Neural cell (in vitro differentiated cells): ENCODE results near the gene COL13A1. TPM values are rescaled to one million over a fixed set of nuclear protein-coding genes. Genes with fewer than 3 reads are reported as not detected.

Source experiments
- H2AFZ ChIP-seq: fragments of 200-600, 300-800 bp; sonication (generic), shearing (Covaris generic); 2 replicates; pipeline ENCODE4 v1.6.0; 2014; ENCODE audit warnings: low read depth, mild to moderate bottlenecking, antibody characterized with exemption, low read length, moderate library complexity
- H3F3A ChIP-seq: fragments of 200-600 bp; shearing (Covaris generic); 2 replicates; pipeline ENCODE4 v1.6.1; 2016; ENCODE audit warnings: mild to moderate bottlenecking, moderate library complexity, mixed read lengths, antibody characterized with exemption, low read length; ENCODE audit not compliant: insufficient read depth, poor library complexity, severe bottlenecking
- H3K27ac ChIP-seq: fragments of 200-600, 300-800 bp; sonication (generic), shearing (Covaris generic); 2 replicates; pipeline ENCODE4 v1.5.1; 2014; ENCODE audit warnings: mild to moderate bottlenecking, low read length, moderate library complexity
- H3K27me3 ChIP-seq: fragments of 300-800, 200-600 bp; sonication (generic), shearing (Covaris generic); 2 replicates; pipeline ENCODE4 v1.6.0; 2014; ENCODE audit warnings: mild to moderate bottlenecking, low read depth, low read length, moderate library complexity; ENCODE audit not compliant: insufficient read depth
- H3K36me3 ChIP-seq: fragments of 300-800, 200-600 bp; sonication (generic), shearing (Covaris generic); 2 replicates; pipeline ENCODE4 v1.5.1; 2014; ENCODE audit warnings: mild to moderate bottlenecking, antibody characterized with exemption, low read length, moderate library complexity; ENCODE audit not compliant: insufficient read depth
- H3K4me2 ChIP-seq: fragments of 300-800, 200-600 bp; sonication (generic), shearing (Covaris generic); 2 replicates; pipeline ENCODE4 v1.6.0; 2014; ENCODE audit warnings: mild to moderate bottlenecking, low read length
- H3K4me3 ChIP-seq: fragments of 300-800, 200-600 bp; sonication (generic), shearing (Covaris generic); 2 replicates; pipeline ENCODE4 v1.5.1; 2014; ENCODE audit warnings: mild to moderate bottlenecking, low read length, moderate library complexity
- H3K79me2 ChIP-seq: fragments of 200-600 bp; shearing (Covaris generic); replicated peaks from 2 replicates; pipeline ENCODE4 v1.6.0; 2014; ENCODE audit warnings: mild to moderate bottlenecking, low read length, moderate library complexity; ENCODE audit not compliant: insufficient read depth
- H3K9ac ChIP-seq: fragments of 300-800, 200-600 bp; sonication (generic), shearing (Covaris generic); 2 replicates; pipeline ENCODE4 v1.6.1; 2016; ENCODE audit warnings: mild to moderate bottlenecking, low read length, mixed read lengths
- H3K9me2 ChIP-seq: fragments of 200-600 bp; shearing (Covaris generic); 2 replicates; pipeline ENCODE4 v1.6.1; 2016; ENCODE audit warnings: mild to moderate bottlenecking, low read length, mixed read lengths; ENCODE audit not compliant: insufficient read depth
- H3K9me3 ChIP-seq: fragments of 200-600, 300-800 bp; sonication (generic), shearing (Covaris generic); 2 replicates; pipeline ENCODE4 v1.6.1; 2016; ENCODE audit warnings: mild to moderate bottlenecking, mixed run types, low read length, moderate library complexity, mixed read lengths
- H4K20me1 ChIP-seq: fragments of 200-600 bp; shearing (Covaris generic); 2 replicates; pipeline ENCODE4 v1.6.1; 2016; ENCODE audit warnings: mild to moderate bottlenecking, mixed run types; ENCODE audit not compliant: insufficient read depth
- CTCF ChIP-seq: fragments of 450-650 bp; IDR thresholded peaks from 2 replicates; pipeline ENCODE4 v1.5.1; 2014; ENCODE audit warnings: antibody characterized with exemption, mild to moderate bottlenecking, moderate library complexity; ENCODE audit not compliant: poor library complexity, severe bottlenecking
- EP300 ChIP-seq: fragments of 450-650 bp; conservative IDR thresholded peaks from 2 replicates; pipeline ENCODE4 v1.6.1; 2014; ENCODE audit warnings: antibody characterized with exemption, mild to moderate bottlenecking, moderate library complexity; ENCODE audit not compliant: poor library complexity, severe bottlenecking
- EZH2 ChIP-seq: fragments of 200-600, 300-800 bp; shearing (Covaris generic), sonication (generic); IDR thresholded peaks from 2 replicates; pipeline ENCODE4 v1.6.1; 2014; ENCODE audit warnings: antibody characterized with exemption, low read length, borderline replicate concordance, mild to moderate bottlenecking; ENCODE audit not compliant: insufficient read depth, poor library complexity, severe bottlenecking
- MXI1 ChIP-seq: fragments of 450-650 bp; conservative IDR thresholded peaks from 2 replicates; pipeline ENCODE4 v1.6.1; 2014; ENCODE audit warnings: antibody characterized with exemption, mild to moderate bottlenecking; ENCODE audit not compliant: poor library complexity, severe bottlenecking
- POLR2AphosphoS5 ChIP-seq: IDR thresholded peaks from 2 replicates; pipeline ENCODE4 v1.6.1; 2012
- RAD21 ChIP-seq: fragments of 450-650 bp; conservative IDR thresholded peaks from 2 replicates; pipeline ENCODE4 v1.6.1; 2014; ENCODE audit warnings: antibody characterized with exemption, mild to moderate bottlenecking, moderate library complexity
- REST ChIP-seq: IDR thresholded peaks from 2 replicates; pipeline ENCODE4 v1.6.1; 2012; ENCODE audit warnings: borderline replicate concordance
- SMC3 ChIP-seq: fragments of 450-650 bp; conservative IDR thresholded peaks from 2 replicates; pipeline ENCODE4 v1.6.1; 2014; ENCODE audit warnings: antibody characterized with exemption, mild to moderate bottlenecking, moderate library complexity; ENCODE audit not compliant: poor library complexity
- TAF1 ChIP-seq: IDR thresholded peaks from 2 replicates; pipeline ENCODE4 v1.6.1; 2012; ENCODE audit warnings: low read depth
- polyA plus RNA-seq: library from polyadenylated mRNA; depleted of rRNA; stranded (reverse); fragments of >200 nt; gene quantifications from 2 replicates; pipeline ENCODE4 v1.2.3, GENCODE V29; 2014

Gene COL13A1
- polyA plus RNA-seq, 1 donor from 2014 or later = 4.7 TPM

- TF ChIP-seq REST (no peak), POLR2AphosphoS5 (no peak), SMC3 (no peak), MXI1 (no peak), EZH2 (no peak), TAF1 (no peak), CTCF (no peak), RAD21 (no peak), EP300 (no peak)
- Histone ChIP-seq H3K9ac (no peak overlapping the region), H3K27me3 (no peaks in the 10 kb centered on the region), H3K9me2 (no peaks in the 10 kb centered on the region), H3K4me2 (no peak overlapping the region), H2AFZ (no peak overlapping the region), H3K36me3 (no peaks in the 10 kb centered on the region), H3K27ac (no peak overlapping the region), H3K79me2 (no peaks in the 10 kb centered on the region), H3F3A (no peaks in the 10 kb centered on the region), H3K9me3 (no peaks in the 10 kb centered on the region), H4K20me1 (no peaks in the 10 kb centered on the region), H3K4me3 (no peak overlapping the region)
Observed at GRCh38 chr10:69870591-69870990, 68.9 kb downstream of the COL13A1 start.

GRCh38 chr10:69871074-69871473 lies 69.4 kb downstream of the COL13A1 start:
- no peaks in the 10 kb centered on the region for H3K9me3 ChIP-seq
- H3K79me2 ChIP-seq = no peaks in the 10 kb centered on the region
- H2AFZ ChIP-seq = no peak overlapping the region

More at GRCh38 chr10:69871074-69871473, 69.4 kb downstream of the COL13A1 start:
- TF ChIP-seq RAD21 (no peak), EZH2 (no peak), REST (no peak), TAF1 (no peak), CTCF (no peak), EP300 (no peak), POLR2AphosphoS5 (no peak), SMC3 (no peak), MXI1 (no peak)
- Histone ChIP-seq H4K20me1 (no peaks in the 10 kb centered on the region), H3K9me2 (no peaks in the 10 kb centered on the region), H3K36me3 (no peaks in the 10 kb centered on the region), H3K27ac (no peak overlapping the region), H3K4me3 (no peak overlapping the region), H3K9ac (no peak overlapping the region), H3F3A (no peaks in the 10 kb centered on the region), H3K4me2 (no peak overlapping the region), H3K27me3 (no peaks in the 10 kb centered on the region)
